Measurements from ENCODE around the gene ARHGAP29.

DNA sequence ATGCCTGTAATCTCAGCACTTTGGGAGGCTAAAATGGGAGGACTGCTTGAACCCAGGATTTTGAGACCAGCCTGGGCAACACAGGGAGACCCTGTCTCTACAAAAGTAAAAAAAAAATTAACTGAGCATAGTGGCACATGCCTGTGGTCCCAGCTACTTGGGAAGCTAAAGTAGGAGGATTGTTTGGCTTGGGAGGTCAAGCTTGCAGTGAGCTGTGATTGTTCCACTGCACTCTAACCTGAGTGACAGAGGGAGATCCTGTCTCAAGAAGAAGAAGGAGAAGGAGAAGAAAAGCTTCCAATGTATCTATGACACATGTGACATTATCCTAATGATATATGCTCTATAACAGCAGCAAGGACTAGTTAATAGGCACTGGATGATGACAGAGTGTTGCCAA is 20.1 kb upstream of the ARHGAP29 start:
- TF ChIP-seq, protein P1, sequence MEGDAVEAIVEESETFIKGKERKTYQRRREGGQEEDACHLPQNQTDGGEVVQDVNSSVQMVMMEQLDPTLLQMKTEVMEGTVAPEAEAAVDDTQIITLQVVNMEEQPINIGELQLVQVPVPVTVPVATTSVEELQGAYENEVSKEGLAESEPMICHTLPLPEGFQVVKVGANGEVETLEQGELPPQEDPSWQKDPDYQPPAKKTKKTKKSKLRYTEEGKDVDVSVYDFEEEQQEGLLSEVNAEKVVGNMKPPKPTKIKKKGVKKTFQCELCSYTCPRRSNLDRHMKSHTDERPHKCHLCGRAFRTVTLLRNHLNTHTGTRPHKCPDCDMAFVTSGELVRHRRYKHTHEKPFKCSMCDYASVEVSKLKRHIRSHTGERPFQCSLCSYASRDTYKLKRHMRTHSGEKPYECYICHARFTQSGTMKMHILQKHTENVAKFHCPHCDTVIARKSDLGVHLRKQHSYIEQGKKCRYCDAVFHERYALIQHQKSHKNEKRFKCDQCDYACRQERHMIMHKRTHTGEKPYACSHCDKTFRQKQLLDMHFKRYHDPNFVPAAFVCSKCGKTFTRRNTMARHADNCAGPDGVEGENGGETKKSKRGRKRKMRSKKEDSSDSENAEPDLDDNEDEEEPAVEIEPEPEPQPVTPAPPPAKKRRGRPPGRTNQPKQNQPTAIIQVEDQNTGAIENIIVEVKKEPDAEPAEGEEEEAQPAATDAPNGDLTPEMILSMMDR (conservative IDR thresholded peaks at IDR 0.05 in 1 of 2, IDR thresholded peaks at IDR 0.05 in 1 of 2; ENCODE audit: low read depth in 1 of 2, low read length in 2 of 2) = no peak
- no peak for TF ChIP-seq EZH2 (IDR thresholded peaks at IDR 0.05; ENCODE audit: low read length, missing control alignments)

Data from fibroblast of lung (primary cell).